Measurements from ENCODE around the gene SIGLEC15.
"Not testable (repeated sequence)": the region's sequence is repeated elsewhere in the genome, so short reads cannot be mapped to it uniquely, and the experiment has no call there.

SIGLEC15 gene

GRCh38 chr18:45844938-45845337 is 19.5 kb downstream of the SIGLEC15 start:
- DNase-seq (ENCODE audit: low read depth in 2 of 2), result no peak

GRCh38 chr18:45845410-45845809 is 19.9 kb downstream of the SIGLEC15 start:
- no peak for DNase-seq (ENCODE audit: low read depth in 2 of 2)

GRCh38 chr18:45847119-45847518 is 21.6 kb downstream of the SIGLEC15 start:
- no peak for DNase-seq (ENCODE audit: low read depth in 2 of 2)

GRCh38 chr18:45848643-45849042 is 23.2 kb downstream of the SIGLEC15 start:
- not testable (repeated sequence) for DNase-seq (ENCODE audit: low read depth in 2 of 2)

- DNase-seq (ENCODE audit: low read depth in 2 of 2), result no peak
These were observed 24.1 kb downstream of the SIGLEC15 start for GRCh38 chr18:45849529-45849928.

- no peak for DNase-seq (ENCODE audit: low read depth in 2 of 2)
These were observed 24.5 kb downstream of the SIGLEC15 start for GRCh38 chr18:45850021-45850420.

GRCh38 chr18:45851161-45851925 is 25.9 kb downstream of the SIGLEC15 start:
- DNase-seq (ENCODE audit: low read depth in 2 of 2), result no peak

- no peak for DNase-seq (ENCODE audit: low read depth in 2 of 2)
These were observed 27.2 kb downstream of the SIGLEC15 start for GRCh38 chr18:45852631-45853030.

- DNase-seq (ENCODE audit: low read depth in 2 of 2), result no peak
These were observed 28.6 kb downstream of the SIGLEC15 start for GRCh38 chr18:45854036-45854586.

- no peak for DNase-seq (ENCODE audit: low read depth in 2 of 2)
These were observed 31.1 kb downstream of the SIGLEC15 start for GRCh38 chr18:45856531-45856930.

GRCh38 chr18:45859334-45859733 is 33.9 kb downstream of the SIGLEC15 start:
- DNase-seq (ENCODE audit: low read depth in 2 of 2), result no peak

- no peak for DNase-seq (ENCODE audit: low read depth in 2 of 2)
These were observed 35.0 kb downstream of the SIGLEC15 start for GRCh38 chr18:45860492-45860891.

- no peak for DNase-seq (ENCODE audit: low read depth in 2 of 2)
These were observed 35.5 kb downstream of the SIGLEC15 start for GRCh38 chr18:45860971-45861370.

- DNase-seq (ENCODE audit: low read depth in 2 of 2), result no peak
These were observed 36.5 kb downstream of the SIGLEC15 start for GRCh38 chr18:45861926-45862325.

- no peak for DNase-seq (ENCODE audit: low read depth in 2 of 2)
These were observed 38.0 kb downstream of the SIGLEC15 start for GRCh38 chr18:45863469-45863868.

- DNase-seq (ENCODE audit: low read depth in 2 of 2), result no peak
These were observed 38.6 kb downstream of the SIGLEC15 start for GRCh38 chr18:45864081-45864480.

- DNase-seq (ENCODE audit: low read depth in 2 of 2), result no peak
These were observed 40.0 kb downstream of the SIGLEC15 start for GRCh38 chr18:45865466-45865865.

GRCh38 chr18:45870419-45870818 is 44.9 kb downstream of the SIGLEC15 start:
- no peak for DNase-seq (ENCODE audit: low read depth in 2 of 2)

- DNase-seq (ENCODE audit: low read depth in 2 of 2), result no peak
These were observed 46.1 kb downstream of the SIGLEC15 start for GRCh38 chr18:45871431-45872084.

- DNase-seq (ENCODE audit: low read depth in 2 of 2), result no peak
These were observed 49.2 kb downstream of the SIGLEC15 start for GRCh38 chr18:45874491-45875184.

GRCh38 chr18:45876161-45876560 is 50.7 kb downstream of the SIGLEC15 start:
- no peak for DNase-seq (ENCODE audit: low read depth in 2 of 2)

- DNase-seq (ENCODE audit: low read depth in 2 of 2), result no peak
These were observed 51.9 kb downstream of the SIGLEC15 start for GRCh38 chr18:45877403-45877802.
